ENCODE measurements around the gene SYNPR. TPM values are rescaled to one million over a fixed set of nuclear protein-coding genes. Genes with fewer than 3 reads are reported as not detected.

SYNPR gene
- total RNA-seq, 1 donor from 2014 or later: 0.27 TPM

DNA sequence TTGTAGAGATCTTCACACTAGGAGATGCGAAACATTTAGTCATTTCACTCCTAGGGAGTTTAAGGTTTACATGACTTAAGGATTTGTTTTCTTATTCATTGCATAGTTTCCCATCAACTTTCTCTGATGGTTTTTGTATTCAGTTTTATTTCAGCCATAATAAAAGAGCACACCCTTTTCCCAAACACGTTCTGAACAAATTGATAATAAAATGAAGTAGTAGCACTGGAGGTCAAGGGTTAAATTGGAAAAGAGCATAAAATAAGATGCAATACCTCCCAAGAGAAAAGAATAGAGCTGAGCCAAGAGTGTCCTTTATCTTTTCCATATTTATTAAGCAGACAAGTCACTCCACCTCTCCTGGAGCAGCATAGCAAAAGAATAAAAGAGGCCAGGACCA is 104.9 kb downstream of the SYNPR start:
- no peaks in the 10 kb centered on the region for H4K20me1 ChIP-seq (ENCODE audit: insufficient read depth, low read length)
- peaks cover 6% of the 10 kb centered on the region for H3K27me3 ChIP-seq (ENCODE audit: insufficient read depth, low read length)
- H3K9me3 Mint-ChIP-seq (ENCODE audit: unreplicated experiment): no peaks in the 10 kb centered on the region
- FAIRE-seq (no peak), DNase-seq (ENCODE audit: low read depth) (no peak)
- H3K4me1 Mint-ChIP-seq (ENCODE audit: low read depth, unreplicated experiment): peaks cover 17% of the 10 kb centered on the region
- H3K9me3 ChIP-seq (ENCODE audit: insufficient read depth, low read depth, low read length): no peaks in the 10 kb centered on the region
- TF ChIP-seq, protein P1, sequence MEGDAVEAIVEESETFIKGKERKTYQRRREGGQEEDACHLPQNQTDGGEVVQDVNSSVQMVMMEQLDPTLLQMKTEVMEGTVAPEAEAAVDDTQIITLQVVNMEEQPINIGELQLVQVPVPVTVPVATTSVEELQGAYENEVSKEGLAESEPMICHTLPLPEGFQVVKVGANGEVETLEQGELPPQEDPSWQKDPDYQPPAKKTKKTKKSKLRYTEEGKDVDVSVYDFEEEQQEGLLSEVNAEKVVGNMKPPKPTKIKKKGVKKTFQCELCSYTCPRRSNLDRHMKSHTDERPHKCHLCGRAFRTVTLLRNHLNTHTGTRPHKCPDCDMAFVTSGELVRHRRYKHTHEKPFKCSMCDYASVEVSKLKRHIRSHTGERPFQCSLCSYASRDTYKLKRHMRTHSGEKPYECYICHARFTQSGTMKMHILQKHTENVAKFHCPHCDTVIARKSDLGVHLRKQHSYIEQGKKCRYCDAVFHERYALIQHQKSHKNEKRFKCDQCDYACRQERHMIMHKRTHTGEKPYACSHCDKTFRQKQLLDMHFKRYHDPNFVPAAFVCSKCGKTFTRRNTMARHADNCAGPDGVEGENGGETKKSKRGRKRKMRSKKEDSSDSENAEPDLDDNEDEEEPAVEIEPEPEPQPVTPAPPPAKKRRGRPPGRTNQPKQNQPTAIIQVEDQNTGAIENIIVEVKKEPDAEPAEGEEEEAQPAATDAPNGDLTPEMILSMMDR (IDR thresholded peaks at IDR 0.05; ENCODE audit: insufficient read depth, low read depth, low read length): no peak
- no peak for TF ChIP-seq EZH2 (IDR thresholded peaks at IDR 0.05; ENCODE audit: insufficient read depth, low read length)
- H3K4me1 ChIP-seq (ENCODE audit: insufficient read depth, low read length): peaks cover 8% of the 10 kb centered on the region
- no peaks in the 10 kb centered on the region for H3K36me3 Mint-ChIP-seq (ENCODE audit: low read depth, unreplicated experiment)
- H2AFZ ChIP-seq (ENCODE audit: low read depth, low read length): no peak overlapping the region
- no peak overlapping the region for H3K4me3 Mint-ChIP-seq (ENCODE audit: unreplicated experiment)
- H3K27ac Mint-ChIP-seq (ENCODE audit: unreplicated experiment): no peak overlapping the region
- no peaks in the 10 kb centered on the region for H3K27me3 Mint-ChIP-seq (ENCODE audit: low read depth, unreplicated experiment)
- H3K36me3 ChIP-seq (ENCODE audit: insufficient read depth, low read length): no peaks in the 10 kb centered on the region
- H3K4me3 ChIP-seq (ENCODE audit: insufficient read depth, low read depth, low read length): no peak overlapping the region
- H3K79me2 ChIP-seq (ENCODE audit: insufficient read depth, low read length): no peaks in the 10 kb centered on the region
- no peak overlapping the region for H3K27ac ChIP-seq (ENCODE audit: low read depth, low read length)
- H3K4me2 ChIP-seq (ENCODE audit: low read length): no peak overlapping the region
- H3K9ac ChIP-seq (ENCODE audit: low read length): no peak overlapping the region

DNA sequence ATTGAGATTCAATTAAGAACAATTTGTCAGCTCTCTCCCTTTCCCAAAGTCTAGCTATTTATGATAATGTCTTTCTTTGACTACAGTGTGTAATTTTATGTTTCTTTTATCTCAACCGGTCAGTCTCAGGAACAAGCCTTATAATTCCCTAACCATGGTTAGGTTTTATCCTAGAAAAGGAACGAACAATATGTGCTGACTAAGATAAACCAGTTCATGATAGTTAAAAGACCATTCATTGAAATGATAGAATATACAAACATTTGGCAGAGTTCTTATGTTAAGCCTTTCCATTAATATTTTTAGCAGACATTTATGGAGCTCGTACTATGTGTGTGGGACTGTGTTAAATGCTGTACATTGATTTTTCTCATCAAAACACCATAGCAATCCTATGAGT is 106.3 kb downstream of the SYNPR start:
- FAIRE-seq: no peak
- H3K4me1 Mint-ChIP-seq (ENCODE audit: low read depth, unreplicated experiment): peaks cover 17% of the 10 kb centered on the region
- TF ChIP-seq, protein P1 (IDR thresholded peaks at IDR 0.05; ENCODE audit: insufficient read depth, low read depth, low read length): no peak
- TF ChIP-seq EZH2 (IDR thresholded peaks at IDR 0.05; ENCODE audit: insufficient read depth, low read length): no peak
- Histone ChIP-seq H3K79me2 (ENCODE audit: insufficient read depth, low read length) (no peaks in the 10 kb centered on the region), H4K20me1 (ENCODE audit: insufficient read depth, low read length) (no peaks in the 10 kb centered on the region), H3K4me2 (ENCODE audit: low read length) (no peak overlapping the region), H3K36me3 (ENCODE audit: insufficient read depth, low read length) (no peaks in the 10 kb centered on the region), H3K4me3 (ENCODE audit: insufficient read depth, low read depth, low read length) (no peak overlapping the region), H2AFZ (ENCODE audit: low read depth, low read length) (no peak overlapping the region), H3K9ac (ENCODE audit: low read length) (no peak overlapping the region), H3K4me1 (ENCODE audit: insufficient read depth, low read length) (peaks cover 8% of the 10 kb centered on the region), H3K9me3 (ENCODE audit: insufficient read depth, low read depth, low read length) (no peaks in the 10 kb centered on the region), H3K27me3 (ENCODE audit: insufficient read depth, low read length) (peaks cover 6% of the 10 kb centered on the region), H3K27ac (ENCODE audit: low read depth, low read length) (no peak overlapping the region)
- no peaks in the 10 kb centered on the region for H3K36me3 Mint-ChIP-seq (ENCODE audit: low read depth, unreplicated experiment)
- no peaks in the 10 kb centered on the region for H3K9me3 Mint-ChIP-seq (ENCODE audit: unreplicated experiment)
- H3K27me3 Mint-ChIP-seq (ENCODE audit: low read depth, unreplicated experiment): no peaks in the 10 kb centered on the region
- no peak for DNase-seq (ENCODE audit: low read depth)
- H3K4me3 Mint-ChIP-seq (ENCODE audit: unreplicated experiment): no peak overlapping the region
- no peak overlapping the region for H3K27ac Mint-ChIP-seq (ENCODE audit: unreplicated experiment)

DNA sequence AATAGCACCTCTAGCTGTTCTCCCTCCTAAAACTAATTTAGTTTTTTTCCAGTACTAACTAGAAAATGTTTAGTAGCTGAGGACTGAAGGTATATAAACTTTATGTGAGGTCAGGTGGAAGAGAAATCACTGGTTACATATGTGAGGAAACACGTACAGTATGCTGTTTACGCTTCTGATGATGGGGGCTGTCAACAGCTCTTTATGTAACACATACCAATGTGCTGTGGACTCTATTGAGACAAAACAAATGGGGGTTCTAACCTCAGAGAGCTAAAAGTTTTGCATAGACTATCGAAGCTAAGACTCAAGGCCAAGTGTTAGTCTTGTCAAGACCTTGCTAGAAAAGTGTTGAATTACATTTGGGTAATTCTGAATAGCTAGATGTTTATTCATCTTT is 107.5 kb downstream of the SYNPR start:
- TF ChIP-seq, protein P1 (IDR thresholded peaks at IDR 0.05; ENCODE audit: insufficient read depth, low read depth, low read length): no peak
- no peak for TF ChIP-seq EZH2 (IDR thresholded peaks at IDR 0.05; ENCODE audit: insufficient read depth, low read length)
- H3K9ac ChIP-seq (ENCODE audit: low read length): no peak overlapping the region
- H3K4me3 ChIP-seq (ENCODE audit: insufficient read depth, low read depth, low read length): no peak overlapping the region
- no peak overlapping the region for H3K27ac Mint-ChIP-seq (ENCODE audit: unreplicated experiment)
- H3K4me3 Mint-ChIP-seq (ENCODE audit: unreplicated experiment): no peak overlapping the region
- H3K9me3 Mint-ChIP-seq (ENCODE audit: unreplicated experiment): no peaks in the 10 kb centered on the region
- no peak overlapping the region for H3K27ac ChIP-seq (ENCODE audit: low read depth, low read length)
- H3K4me1 Mint-ChIP-seq (ENCODE audit: low read depth, unreplicated experiment): peaks cover 17% of the 10 kb centered on the region
- no peak overlapping the region for H2AFZ ChIP-seq (ENCODE audit: low read depth, low read length)
- no peaks in the 10 kb centered on the region for H3K9me3 ChIP-seq (ENCODE audit: insufficient read depth, low read depth, low read length)
- no peaks in the 10 kb centered on the region for H3K36me3 ChIP-seq (ENCODE audit: insufficient read depth, low read length)
- DNase-seq (ENCODE audit: low read depth): no peak
- no peak for FAIRE-seq
- no peaks in the 10 kb centered on the region for H4K20me1 ChIP-seq (ENCODE audit: insufficient read depth, low read length)
- H3K27me3 ChIP-seq (ENCODE audit: insufficient read depth, low read length): peaks cover 6% of the 10 kb centered on the region
- peaks cover 10% of the 10 kb centered on the region for H3K4me1 ChIP-seq (ENCODE audit: insufficient read depth, low read length)
- peaks cover 4% of the 10 kb centered on the region for H3K27me3 Mint-ChIP-seq (ENCODE audit: low read depth, unreplicated experiment)
- no peaks in the 10 kb centered on the region for H3K36me3 Mint-ChIP-seq (ENCODE audit: low read depth, unreplicated experiment)
- H3K79me2 ChIP-seq (ENCODE audit: insufficient read depth, low read length): no peaks in the 10 kb centered on the region
- no peak overlapping the region for H3K4me2 ChIP-seq (ENCODE audit: low read length)
